Endothelial cell of umbilical vein (primary cell): ENCODE data around the gene ARL17A. TPM values are rescaled to one million over a fixed set of nuclear protein-coding genes. Genes with fewer than 3 reads are reported as not detected.
A peak's percentile ranks its signal among the peaks of the same experiment; 100 is the strongest.
"Not testable (repeated sequence)": the region's sequence is repeated elsewhere in the genome, so short reads cannot be mapped to it uniquely, and the experiment has no call there.

Experiments
- BruUV-seq: library from RNA; stranded (reverse); fragments of 400-500 nt; replicated peaks from 2 replicates; lab custom pipeline; 2021; lab: Mats Ljungman, UMichigan
- CTCF ChIA-PET: fragments of 300-600, 350-600 bp; sonication (Branson Sonifier 250); formaldehyde crosslinking; loops from one replicate; lab custom pipeline; 2021; ENCODE audit warnings: antibody characterized with exemption, inconsistent platforms; lab: Charles Lee
- POLR2A ChIA-PET: fragments of 300-600, 350-600 bp; sonication (Branson Sonifier 250); formaldehyde crosslinking; loops from one replicate; lab custom pipeline; 2021; ENCODE audit warnings: antibody characterized with exemption, inconsistent platforms; lab: Charles Lee
- DNase-seq: peaks from one replicate; pipeline ENCODE4 v3.0.0-alpha.2; 2011; ENCODE audit warnings: low read depth, low spot score
- FAIRE-seq: peaks from 2 replicates; lab custom pipeline; 2011; peaks lifted over from hg19 to GRCh38; lab: Jason Lieb, UNC
- H2AFZ ChIP-seq: 2 replicates; pipeline ENCODE4 v1.6.0; 2012; ENCODE audit warnings: low read depth, low read length, control low read depth, inconsistent platforms
- H3K27ac ChIP-seq: 2 replicates; pipeline ENCODE4 v1.5.1; 2011; ENCODE audit warnings: low read depth, mild to moderate bottlenecking, control low read depth, low read length, moderate library complexity; ENCODE audit not compliant: insufficient read depth
- H3K27me3 ChIP-seq, 2 experiments: 2 replicates each; pipeline versions ENCODE4 v1.6.0 to v1.6.1; 2011; ENCODE audit warnings: low read length in 2 of 2, mixed read lengths in 1 of 2; ENCODE audit not compliant: control insufficient read depth in 2 of 2, insufficient read depth in 2 of 2
- H3K36me3 ChIP-seq, 2 experiments: 2 replicates in 1 of 2; 3 replicates in 1 of 2; pipeline ENCODE4 v1.5.1; 2011; ENCODE audit warnings: low read length in 2 of 2, mild to moderate bottlenecking in 1 of 2, moderate library complexity in 1 of 2; ENCODE audit not compliant: control insufficient read depth in 2 of 2, insufficient read depth in 2 of 2; ENCODE audit errors: extremely low read depth in 1 of 2
- H3K4me1 ChIP-seq: 3 replicates; pipeline ENCODE4 v1.5.1; 2011; ENCODE audit warnings: mild to moderate bottlenecking, low read length; ENCODE audit not compliant: control insufficient read depth, insufficient read depth; ENCODE audit errors: extremely low read depth
- H3K4me2 ChIP-seq: 2 replicates; pipeline ENCODE4 v1.6.1; 2011; ENCODE audit warnings: low read length, control low read depth, mixed read lengths; ENCODE audit not compliant: insufficient read depth
- H3K4me3 ChIP-seq, 3 experiments: fragments of 200-600 bp in 1 of 3; sonication (generic), shearing (Covaris generic) in 1 of 3; replicated peaks in 1 of 3; 2 replicates each; pipeline ENCODE4 v1.5.1; 2011 to 2016; ENCODE audit warnings: control low read depth in 3 of 3, low read length in 3 of 3, mild to moderate bottlenecking in 2 of 3, inconsistent platforms in 1 of 3, low read depth in 1 of 3, moderate library complexity in 1 of 3; ENCODE audit not compliant: insufficient read depth in 1 of 3
- H3K79me2 ChIP-seq: 2 replicates; pipeline ENCODE4 v1.6.0; 2012; ENCODE audit warnings: low read length, inconsistent platforms; ENCODE audit not compliant: control insufficient read depth, insufficient read depth
- H3K9ac ChIP-seq: replicated peaks from 2 replicates; pipeline ENCODE3; 2011; ENCODE audit warnings: low read length, control low read depth; ENCODE audit not compliant: insufficient read depth; ENCODE audit errors: extremely low read depth
- H3K9me1 ChIP-seq: replicated peaks from 3 replicates; pipeline ENCODE4 v1.6.0; 2011; ENCODE audit warnings: mild to moderate bottlenecking, low read length; ENCODE audit not compliant: control insufficient read depth, insufficient read depth; ENCODE audit errors: extremely low read depth
- H3K9me3 ChIP-seq: replicated peaks from 2 replicates; pipeline ENCODE4 v1.5.1; 2012; ENCODE audit warnings: low read length, inconsistent platforms; ENCODE audit not compliant: control insufficient read depth, insufficient read depth
- H4K20me1 ChIP-seq: replicated peaks from 2 replicates; pipeline ENCODE3; 2011; ENCODE audit warnings: mild to moderate bottlenecking, low read length; ENCODE audit not compliant: control insufficient read depth, insufficient read depth; ENCODE audit errors: extremely low read depth
- dilution Hi-C: fragments of 300-500 bp; cut with MboI; formaldehyde crosslinking; loops from one replicate; pipeline ENCODE4 v1.15.0; 2019; ENCODE audit warnings: low sequenced_read_pairs; ENCODE audit not compliant: extremely low pct_ligation_motif_present
- intact Hi-C: fragments of 100-400 bp; cut with micrococcal nuclease; formaldehyde crosslinking; loops from one replicate; pipeline ENCODE4 v1.10.0; 2022
- polyA plus RNA-seq, 4 experiments: library from polyadenylated mRNA; depleted of rRNA in 3 of 4; stranded (reverse) in 3 of 4; unstranded in 1 of 4; fragments of >200 nt; gene quantifications; 2 replicates each; pipeline versions ENCODE4 v1.2.1 to v1.2.3, GENCODE V29; 2011 to 2012; ENCODE audit warnings: missing spikeins in 1 of 4
- total RNA-seq: library from RNA; stranded (reverse); gene quantifications from 2 replicates; pipeline ENCODE4 v1.2.3, GENCODE V29; 2021

ARL17A gene
- total and polyA plus RNA-seq, 2 donors (not counting 3 experiments of a cell fraction or from before 2014, with no cell fraction given): 9.5 to 10.0 TPM

DNA sequence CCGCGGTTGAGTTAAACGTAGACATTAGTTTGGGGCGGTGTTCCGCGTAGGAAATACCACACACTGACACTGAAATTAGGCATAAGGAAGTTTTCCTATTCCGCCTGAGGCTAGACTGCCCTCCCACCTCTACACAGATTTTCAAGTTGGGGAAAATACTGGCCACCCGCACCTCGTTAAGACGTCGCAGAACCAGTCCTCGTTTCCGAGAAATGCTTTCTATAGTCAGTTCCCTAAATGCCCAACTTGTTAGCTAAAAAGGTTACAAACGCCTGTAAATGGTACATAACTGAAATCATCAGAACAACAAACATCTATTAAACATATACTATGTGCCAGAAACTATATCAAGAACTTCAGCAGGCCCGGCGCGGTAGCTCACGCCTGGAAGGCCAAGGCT, 591 bp upstream of the ARL17A start:
- H3K4me3 ChIP-seq, H3K27me3 ChIP-seq, BruUV-seq, H3K9ac ChIP-seq, intact Hi-C loops, dilution Hi-C loops, H3K4me1 ChIP-seq, DNase-seq, FAIRE-seq, H3K27ac ChIP-seq, H2AFZ ChIP-seq, H3K79me2 ChIP-seq, H4K20me1 ChIP-seq, H3K9me3 ChIP-seq, H3K9me1 ChIP-seq, H3K36me3 ChIP-seq, POLR2A ChIA-PET, CTCF ChIA-PET: not testable (repeated sequence)
- peak overlapping the region; percentile 42 for H3K4me2 ChIP-seq

DNA sequence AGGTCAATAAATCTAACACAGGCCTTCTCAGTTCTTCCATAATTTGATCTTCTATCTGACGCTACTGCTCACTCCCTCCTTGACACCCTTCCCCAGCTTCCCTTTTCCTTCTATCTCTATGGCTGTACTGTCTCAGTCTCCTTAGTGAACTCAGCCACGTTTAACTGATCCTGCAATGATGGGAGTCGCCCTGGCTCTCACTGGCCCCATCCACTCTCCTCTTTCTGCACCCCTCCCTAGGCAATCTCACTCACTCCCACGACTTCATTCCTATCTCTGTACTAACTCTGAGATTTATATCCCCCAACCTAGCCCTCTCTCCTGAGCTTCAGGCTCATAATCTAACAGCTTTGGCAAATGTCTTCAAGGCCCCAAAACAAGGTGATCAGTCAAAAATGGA, 7.7 kb downstream of the ARL17A start:
- CTCF ChIA-PET, H3K9me3 ChIP-seq, H3K4me3 ChIP-seq, BruUV-seq, H3K9me1 ChIP-seq, FAIRE-seq, H3K4me2 ChIP-seq, H4K20me1 ChIP-seq, H3K27ac ChIP-seq, H3K9ac ChIP-seq, intact Hi-C loops, dilution Hi-C loops, H3K36me3 ChIP-seq, H2AFZ ChIP-seq, H3K27me3 ChIP-seq, POLR2A ChIA-PET, H3K4me1 ChIP-seq, DNase-seq, H3K79me2 ChIP-seq: not testable (repeated sequence)

DNA sequence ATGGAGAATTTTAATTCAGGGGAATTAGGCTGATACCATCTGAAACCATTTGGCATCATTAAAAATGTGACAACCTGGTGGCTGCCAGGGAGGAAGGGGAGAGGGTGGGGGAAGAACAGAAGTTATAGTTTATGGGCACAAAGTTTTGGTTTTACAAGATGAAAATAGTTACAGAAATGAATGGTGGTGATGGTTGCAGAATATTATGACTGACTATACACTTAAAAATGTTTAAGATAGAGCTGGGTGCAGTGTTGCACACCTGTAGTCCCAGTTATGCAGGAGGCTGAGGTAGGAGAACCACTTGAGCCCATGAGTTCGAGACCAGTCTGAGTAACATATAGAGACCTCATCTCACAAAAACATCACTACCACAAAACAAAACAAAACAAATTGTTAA, 12.5 kb downstream of the ARL17A start:
- H3K9ac ChIP-seq, DNase-seq, H2AFZ ChIP-seq, H3K36me3 ChIP-seq, H3K4me2 ChIP-seq, H3K4me3 ChIP-seq, CTCF ChIA-PET, FAIRE-seq, POLR2A ChIA-PET, H3K9me1 ChIP-seq, H3K4me1 ChIP-seq, H4K20me1 ChIP-seq, intact Hi-C loops, BruUV-seq, dilution Hi-C loops, H3K27me3 ChIP-seq, H3K9me3 ChIP-seq, H3K27ac ChIP-seq, H3K79me2 ChIP-seq: not testable (repeated sequence)

DNA sequence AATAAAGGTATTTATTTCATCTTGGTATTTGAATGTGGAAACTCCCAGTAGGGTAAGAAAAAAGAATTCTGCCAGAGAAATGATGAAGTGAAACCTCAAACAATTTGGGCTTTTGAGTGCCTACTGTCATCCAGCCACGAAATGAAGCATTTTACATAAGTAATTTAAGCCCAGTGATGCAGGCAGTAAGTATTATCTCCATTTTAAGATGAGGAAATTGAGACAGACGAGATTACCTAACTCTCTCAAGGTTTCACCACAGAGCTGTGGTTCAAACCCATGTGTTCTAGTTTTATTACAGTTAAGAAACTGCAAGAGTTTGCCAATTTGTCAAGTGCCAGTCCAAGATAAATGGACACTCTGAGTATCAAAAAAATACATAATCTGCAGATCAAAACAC, 13.2 kb downstream of the ARL17A start:
- H2AFZ ChIP-seq, H3K9me3 ChIP-seq, DNase-seq, POLR2A ChIA-PET, H3K36me3 ChIP-seq, CTCF ChIA-PET, H3K9ac ChIP-seq, H3K4me1 ChIP-seq, H3K9me1 ChIP-seq, H4K20me1 ChIP-seq, H3K4me3 ChIP-seq, dilution Hi-C loops, H3K4me2 ChIP-seq, FAIRE-seq, intact Hi-C loops, H3K27ac ChIP-seq, H3K27me3 ChIP-seq, BruUV-seq, H3K79me2 ChIP-seq: not testable (repeated sequence)
